G401 (cell line): ENCODE measurements around the gene CXCR4. TPM values are rescaled to one million over a fixed set of nuclear protein-coding genes. Genes with fewer than 3 reads are reported as not detected.
"Not testable (repeated sequence)": the region's sequence is repeated elsewhere in the genome, so short reads cannot be mapped to it uniquely, and the experiment has no call there.

Experiments
- DNase-seq: peaks from one replicate; pipeline ENCODE4 v3.0.0-alpha.2; 2015; ENCODE audit warnings: low spot score
- in situ Hi-C: cut with HindIII; loops from 2 replicates; pipeline ENCODE4 v1.10.0; 2016; ENCODE audit warnings: low sequenced_read_pairs, mixed read lengths
- total RNA-seq: library from RNA; depleted of rRNA; stranded (reverse); fragments of >200 nt; shearing (Covaris generic); gene quantifications from 2 replicates; pipeline ENCODE4 v1.2.3, GENCODE V29; 2014

The CXCR4 gene
- total RNA-seq, 1 experiment from 2014 or later = not detected

DNA sequence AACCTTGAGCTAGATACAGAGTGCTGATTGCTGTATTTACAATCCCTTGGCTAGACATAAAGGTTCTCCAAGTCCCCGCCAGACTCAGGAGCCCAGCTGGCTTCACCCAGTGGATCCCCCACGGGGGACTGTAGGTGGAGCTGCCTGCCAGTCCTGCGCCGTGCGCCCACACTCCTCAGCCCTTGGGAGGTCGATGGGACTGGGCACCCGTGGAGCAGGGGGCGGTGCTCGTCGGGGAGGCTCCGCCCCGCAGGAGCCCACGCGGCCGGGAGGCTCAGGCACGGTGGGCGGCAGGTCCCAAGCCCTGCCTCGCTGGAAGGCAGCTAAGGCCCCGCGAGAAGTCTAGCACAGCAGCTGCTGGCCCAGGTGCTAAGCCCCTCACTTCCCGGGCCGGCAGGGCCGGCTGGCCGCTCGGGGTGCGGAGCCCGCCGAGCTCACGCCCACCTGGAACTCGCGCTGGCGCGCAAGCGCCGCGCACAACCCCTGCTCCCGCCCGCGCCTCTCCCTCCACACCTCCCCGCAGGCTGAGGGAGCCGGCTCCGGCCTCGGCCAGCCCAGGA lies 30.0 kb downstream of the CXCR4 start:
- DNase-seq, in situ Hi-C loops: not testable (repeated sequence)

DNA sequence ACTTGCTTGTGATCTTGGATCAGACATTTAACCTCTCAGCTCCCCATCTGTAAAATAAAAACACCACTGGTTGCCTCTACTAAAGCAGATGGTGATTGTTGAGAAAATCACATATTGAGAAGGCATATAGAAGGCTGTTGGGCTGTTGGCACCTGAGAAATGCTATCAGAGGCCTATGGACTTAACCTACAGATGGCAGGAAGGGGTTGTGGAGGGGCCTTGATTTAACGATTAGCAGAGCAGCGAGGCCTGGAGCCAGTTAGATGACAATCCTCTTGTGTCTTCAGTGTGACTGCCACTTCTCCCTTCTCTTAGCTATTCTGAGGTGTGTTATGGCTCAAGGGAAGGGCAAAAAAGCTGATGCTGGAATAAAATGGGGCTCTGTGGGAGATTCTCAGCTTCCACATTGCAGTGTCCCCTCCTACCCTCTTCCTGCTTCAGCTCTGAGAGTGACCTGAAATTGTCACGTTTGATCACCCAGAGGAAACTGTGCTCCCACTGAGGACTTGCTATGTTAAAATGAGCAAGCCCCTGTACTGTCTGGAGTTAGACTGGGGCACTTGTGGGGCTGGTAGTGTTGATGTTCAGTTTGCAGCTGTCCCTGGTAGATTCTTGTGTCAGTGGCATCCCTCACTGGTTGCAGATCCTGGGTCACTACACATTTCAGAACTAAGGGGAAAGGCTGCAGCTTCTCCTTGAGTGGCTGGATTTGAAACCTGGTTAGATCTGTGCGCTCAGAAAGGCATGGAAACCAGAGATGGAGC lies 31.5 kb downstream of the CXCR4 start:
- DNase-seq = no peak
- in situ Hi-C loops = no loop called here

DNA sequence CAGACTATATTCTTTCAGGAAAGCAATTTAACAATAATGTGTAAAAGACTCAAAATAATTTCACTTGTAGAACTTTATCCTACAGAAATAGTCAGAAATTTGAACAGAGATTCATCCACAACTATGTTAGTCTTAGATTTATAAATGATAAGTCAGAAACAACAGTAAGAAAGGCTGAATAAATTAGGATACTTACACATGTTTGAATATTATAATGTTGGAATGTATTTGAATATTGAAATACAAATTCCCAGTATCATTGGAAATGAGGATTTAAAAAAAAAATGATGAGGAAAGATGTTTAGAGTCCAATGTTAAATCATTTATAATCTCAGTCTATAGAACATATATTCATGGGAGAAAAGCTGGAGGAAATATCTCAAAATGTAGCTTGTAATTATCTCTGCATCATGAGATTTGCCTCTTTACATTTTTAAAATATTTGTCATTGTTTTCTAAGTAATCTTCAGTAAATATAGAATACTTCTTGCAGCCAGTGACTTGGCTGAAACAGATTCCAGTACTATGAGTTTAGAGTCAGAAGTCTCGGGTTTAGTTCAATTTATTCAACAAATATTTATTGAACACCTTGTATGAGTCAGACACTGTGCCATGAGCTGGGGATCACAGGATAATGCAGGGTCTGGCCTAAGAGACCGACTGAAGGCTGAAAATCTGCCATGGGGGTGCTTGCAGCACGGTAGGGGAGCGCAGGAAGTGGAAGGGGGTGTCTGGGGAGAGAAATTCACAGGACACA lies 32.3 kb downstream of the CXCR4 start:
- DNase-seq = no peak
- in situ Hi-C loops = no loop called here

DNA sequence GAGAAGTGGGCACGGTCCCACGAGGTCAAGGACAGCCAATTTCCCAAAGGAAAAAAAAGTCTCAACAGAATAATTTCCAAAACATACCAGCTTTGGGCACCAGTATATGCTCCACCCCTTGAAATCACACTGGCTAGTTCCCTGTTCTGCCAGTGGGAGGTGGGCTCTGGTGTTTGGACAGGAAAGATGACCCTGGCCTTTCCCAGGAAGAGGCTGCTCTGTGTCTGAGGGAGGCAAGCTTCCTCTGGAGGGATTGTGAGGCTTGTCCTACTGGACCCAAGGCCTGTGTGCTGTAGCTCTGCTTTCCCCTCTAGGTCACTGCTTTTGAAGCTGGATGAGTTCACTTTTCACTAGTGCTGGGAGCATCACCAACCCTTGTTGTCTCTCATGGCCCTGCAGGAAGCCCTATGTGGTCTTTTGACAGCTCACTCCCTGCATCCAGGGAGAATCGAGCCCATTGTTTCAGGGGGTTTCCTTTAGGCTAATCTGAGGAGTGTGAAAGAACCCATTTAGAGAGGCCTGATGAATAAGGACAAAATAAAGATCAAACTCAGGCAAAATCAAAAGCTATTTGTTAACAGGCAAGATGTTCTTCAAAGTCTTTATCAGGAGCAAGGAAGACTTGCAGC lies 36.3 kb downstream of the CXCR4 start:
- no peak for DNase-seq
- in situ Hi-C loops = no loop called here

DNA sequence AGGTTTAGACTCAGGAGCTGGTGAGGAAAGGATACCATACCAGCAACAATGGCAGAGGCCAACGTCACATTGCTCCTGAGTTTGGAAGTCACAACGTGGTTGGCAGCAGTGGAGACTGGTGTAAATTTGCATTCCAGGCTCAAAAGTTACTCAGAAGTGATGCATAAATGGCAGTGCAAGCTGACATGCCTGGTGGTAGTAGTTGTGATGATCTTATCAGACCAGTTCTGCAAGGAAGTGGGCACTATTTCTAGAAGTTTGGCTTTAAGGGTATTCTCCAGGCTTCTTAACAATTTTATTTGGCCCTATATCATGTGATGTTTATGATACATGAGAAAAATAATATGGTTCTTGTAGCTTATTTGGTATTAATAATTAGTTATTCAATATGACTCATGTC lies 37.8 kb downstream of the CXCR4 start:
- in situ Hi-C loops = no loop called here
- no peak for DNase-seq

DNA sequence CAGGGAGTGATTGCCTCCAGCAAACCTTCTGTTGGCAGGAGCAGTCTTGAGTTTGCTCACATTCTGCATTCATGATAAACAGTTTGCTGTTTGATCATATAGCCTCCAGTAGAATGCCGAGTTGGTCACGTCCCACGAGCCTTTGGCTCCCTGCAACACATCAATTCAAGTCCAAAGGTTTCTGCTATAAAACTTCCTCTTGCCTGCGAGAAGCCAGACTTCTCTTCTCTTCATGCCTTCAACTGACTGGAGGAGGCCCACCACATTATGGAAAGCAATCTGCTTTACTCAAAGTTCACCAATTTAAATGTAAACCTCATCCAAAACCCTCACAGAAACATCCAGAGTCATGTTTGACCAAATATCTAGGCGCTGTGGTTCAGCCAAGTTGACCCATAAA lies 40.8 kb downstream of the CXCR4 start:
- in situ Hi-C loops = no loop called here
- no peak for DNase-seq

DNA sequence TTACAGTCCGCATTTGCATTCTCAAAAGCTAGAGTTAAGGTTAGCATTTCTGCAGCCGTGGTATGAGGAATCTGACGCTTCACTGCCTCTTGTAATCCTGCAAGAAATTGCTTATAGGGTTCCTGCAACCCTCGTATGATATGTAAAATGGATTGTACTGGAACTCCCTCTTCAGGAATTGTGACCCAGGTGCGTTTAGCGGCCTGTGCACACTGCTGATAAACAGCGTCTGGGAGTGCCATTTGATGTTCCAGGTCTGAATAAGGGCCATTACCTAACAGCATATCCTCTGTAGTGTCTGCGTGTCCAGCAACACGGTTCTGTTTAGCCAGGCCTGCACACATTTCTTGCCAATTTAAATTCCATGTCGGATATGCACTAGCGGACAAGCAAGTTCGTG lies 42.5 kb downstream of the CXCR4 start:
- DNase-seq = no peak
- in situ Hi-C loops = no loop called here

DNA sequence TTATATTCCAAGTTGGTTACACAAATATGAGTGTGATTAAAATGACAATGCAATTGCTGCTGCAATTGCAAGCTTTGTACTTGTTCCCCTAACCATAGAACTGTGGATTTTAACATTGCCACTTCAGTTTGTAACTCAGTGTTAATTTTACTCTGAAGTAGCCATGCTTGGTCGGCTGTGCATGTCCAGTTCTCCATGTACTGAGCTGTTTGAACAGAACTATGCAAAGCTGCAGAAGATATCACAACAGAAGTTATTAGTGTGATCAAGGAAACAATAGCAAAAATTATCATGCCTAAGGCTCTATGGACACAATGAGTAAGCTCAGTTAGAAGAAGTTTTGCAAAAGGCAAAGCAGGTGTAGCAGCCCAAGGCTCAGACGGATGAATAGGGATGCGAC lies 45.3 kb downstream of the CXCR4 start:
- in situ Hi-C loops = no loop called here
- DNase-seq = no peak

DNA sequence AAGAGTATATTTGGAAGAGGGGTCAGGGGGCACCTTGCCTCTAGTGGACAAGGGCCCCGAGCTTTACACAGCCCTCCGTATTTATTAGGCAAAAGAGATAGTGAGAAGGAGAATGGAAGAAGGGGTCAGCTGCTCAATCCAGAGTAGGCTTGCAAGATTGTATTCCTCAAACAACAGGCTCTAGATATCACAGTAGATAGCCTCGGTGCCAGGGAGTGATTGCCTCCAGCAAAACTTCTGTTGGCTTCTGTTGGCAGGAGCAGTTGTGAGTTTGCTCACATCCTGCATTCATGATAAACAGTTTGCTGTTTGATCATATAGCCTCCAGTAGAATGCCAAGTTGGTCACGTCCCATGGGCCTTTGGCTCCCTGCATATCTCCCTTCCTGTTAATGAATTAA lies 46.1 kb downstream of the CXCR4 start:
- in situ Hi-C loops, DNase-seq: not testable (repeated sequence)

DNA sequence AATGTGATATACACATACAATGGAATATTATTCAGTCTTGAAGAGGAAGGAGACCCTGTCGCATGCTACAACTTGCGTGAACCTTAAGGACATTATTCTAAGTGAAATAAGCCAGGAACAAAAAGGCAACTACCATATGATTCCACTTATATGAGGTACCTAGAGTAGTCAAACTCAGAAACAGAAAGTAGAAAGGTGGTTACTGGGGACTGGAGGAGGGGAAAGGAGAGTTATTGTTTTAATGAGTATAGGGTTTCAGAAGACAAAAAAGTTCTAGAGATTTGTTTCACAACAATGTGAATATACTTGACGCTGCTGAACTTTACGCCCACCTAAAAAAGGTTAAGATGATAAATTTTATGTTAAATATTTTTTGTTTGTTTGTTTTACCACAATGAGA lies 47.0 kb downstream of the CXCR4 start:
- DNase-seq = no peak
- in situ Hi-C loops = no loop called here

DNA sequence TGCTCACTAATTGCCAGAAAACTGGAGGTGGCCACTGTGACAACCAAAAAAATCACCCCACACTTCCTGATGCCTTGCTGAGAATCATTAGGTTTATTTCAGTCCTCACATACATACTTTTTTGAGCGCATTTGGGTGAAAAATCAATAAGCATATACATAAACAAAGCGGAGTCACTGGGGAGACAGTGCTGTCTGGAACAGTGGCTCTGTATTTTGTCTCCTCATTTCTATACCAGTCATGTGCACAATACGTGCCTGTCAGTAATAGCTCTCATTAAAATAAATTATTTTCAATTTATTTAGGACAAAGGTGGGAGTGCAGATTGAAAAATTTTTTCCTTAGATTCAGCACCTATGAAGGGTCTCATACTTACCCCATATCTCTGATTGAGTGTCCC lies 48.2 kb downstream of the CXCR4 start:
- in situ Hi-C loops = no loop called here
- no peak for DNase-seq

DNA sequence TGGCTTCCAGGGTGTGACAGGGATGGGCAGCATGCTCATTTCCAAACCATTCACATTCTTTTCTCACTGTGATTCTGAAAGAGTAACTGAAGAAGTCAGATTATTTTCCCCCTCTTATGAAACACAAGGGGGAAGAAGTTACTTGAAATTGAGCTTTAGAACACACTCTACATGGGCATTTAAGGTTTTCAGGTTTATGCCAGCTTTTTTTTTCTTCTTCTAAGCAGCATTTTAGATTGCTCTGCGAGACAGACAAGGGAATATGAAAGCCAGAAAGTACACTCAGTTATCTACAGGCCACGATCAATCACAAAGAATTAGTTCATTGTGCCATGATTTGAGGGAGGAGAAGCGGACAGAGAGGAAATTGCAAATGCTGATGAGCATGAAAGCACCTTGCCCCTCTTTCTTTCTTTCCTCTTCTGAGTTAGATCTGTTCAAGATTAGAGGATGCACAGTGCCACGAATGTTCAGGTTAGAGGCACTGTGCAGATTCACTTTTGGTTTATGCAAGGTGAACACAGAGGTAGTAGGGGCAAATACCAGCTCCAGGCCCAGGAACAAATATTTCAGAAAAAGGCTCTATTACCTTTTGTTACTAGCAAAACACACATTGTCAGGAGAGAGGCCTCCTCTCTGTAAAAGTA lies 49.2 kb downstream of the CXCR4 start:
- in situ Hi-C loops = no loop called here
- DNase-seq = no peak

DNA sequence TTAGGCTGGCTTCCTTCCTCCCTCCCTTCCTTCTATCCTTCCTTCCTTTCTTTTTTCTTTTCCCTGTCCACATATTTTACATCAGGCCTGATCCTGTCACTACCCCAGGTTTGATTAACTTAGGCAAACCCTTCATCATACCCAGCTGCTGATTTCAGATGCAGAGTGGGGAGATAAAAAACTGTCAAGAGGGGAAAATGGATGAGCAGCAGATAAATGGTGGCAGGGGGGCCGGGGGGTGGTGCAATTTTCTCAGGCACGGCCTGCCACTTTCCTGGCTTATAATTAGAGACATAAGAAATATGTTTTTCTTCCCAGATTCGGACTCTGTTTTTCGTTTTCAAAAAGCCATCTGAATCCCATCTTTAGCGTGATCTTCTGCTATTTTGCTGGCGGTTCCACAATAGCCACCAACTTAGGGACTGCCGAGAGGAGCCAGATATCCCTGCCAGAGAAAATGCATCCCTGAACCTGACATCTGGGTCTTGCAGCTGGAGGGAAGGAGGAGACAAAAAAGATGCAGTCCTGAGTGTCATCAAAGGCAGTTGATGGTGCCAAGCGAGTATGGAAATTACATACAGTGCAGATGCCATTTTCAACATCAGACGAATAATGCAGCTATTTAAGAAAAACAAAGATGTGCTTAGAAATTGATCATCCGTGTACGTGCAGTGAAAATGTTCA lies 49.9 kb downstream of the CXCR4 start:
- no peak for DNase-seq
- in situ Hi-C loops = no loop called here

DNA sequence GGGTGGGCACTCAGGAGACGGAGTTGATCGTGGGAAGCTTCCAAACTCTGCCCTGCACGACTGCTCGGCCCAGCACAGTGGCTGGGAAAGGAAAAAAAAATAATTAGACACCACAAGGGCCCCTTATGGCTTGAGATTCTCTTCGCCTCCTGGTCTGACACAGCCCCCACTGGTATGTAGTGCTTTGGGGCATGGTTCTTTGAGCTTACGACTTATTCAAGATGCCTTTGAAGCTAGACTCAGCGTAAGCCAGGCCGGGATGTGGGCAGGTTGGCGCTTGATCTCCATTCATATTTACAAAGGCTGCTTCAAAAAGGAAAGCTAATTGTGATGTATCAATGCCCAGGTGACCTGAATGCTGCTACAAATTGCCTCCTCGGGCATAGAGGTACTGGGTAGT lies 50.5 kb downstream of the CXCR4 start:
- no peak for DNase-seq
- in situ Hi-C loops = no loop called here

DNA sequence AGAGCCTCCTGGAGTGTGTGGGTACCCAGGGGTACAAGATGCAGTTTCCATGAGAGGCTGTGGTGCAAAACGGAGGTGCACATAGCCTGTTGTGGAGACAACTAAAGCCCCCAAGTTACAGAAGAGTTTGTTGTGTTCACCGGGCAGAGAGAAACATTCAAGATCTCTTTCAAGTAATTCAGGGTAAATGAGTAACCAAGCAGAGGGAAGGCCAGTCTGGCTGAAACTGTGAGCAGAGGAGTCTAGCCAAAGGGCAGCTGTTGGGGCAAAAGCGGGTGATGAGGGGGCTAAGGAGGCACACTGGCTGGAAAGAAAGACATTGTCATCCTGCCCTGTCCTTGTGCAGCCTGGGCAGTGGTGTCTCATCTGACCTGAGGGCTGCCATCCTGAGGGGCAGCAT lies 52.0 kb downstream of the CXCR4 start:
- in situ Hi-C loops = no loop called here
- no peak for DNase-seq

DNA sequence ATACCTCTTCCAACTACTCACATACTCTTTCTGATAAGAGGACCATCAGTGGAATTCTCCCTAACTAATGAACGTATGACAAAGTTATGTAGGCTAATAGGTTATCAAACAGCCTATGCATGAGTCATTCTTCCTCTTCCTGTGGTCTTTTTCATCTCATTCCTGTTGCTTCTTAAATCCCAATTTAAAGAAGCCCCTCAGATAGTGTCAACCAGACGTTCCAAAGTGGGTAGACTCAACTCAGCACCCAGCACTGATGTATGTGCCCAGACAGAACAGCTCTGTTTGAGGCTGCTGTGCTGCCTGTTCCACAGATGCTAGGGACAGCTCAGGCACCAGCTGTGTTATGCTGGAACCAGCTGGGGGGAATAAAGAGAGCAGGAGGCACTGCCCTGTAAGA lies 52.6 kb downstream of the CXCR4 start:
- in situ Hi-C loops = no loop called here
- DNase-seq = no peak
